Measurements from ENCODE around the gene RIOX2.

The RIOX2 gene

GRCh38 chr3:97895216-97895615 lies 77.0 kb downstream of the RIOX2 start:
- Histone ChIP-seq H3K4me2 (ENCODE audit: low read depth, low read length, poor library complexity, severe bottlenecking) (no peak overlapping the region), H3K79me2 (ENCODE audit: insufficient read depth, low read length) (no peaks in the 10 kb centered on the region), H3K4me3 (ENCODE audit: low read length, poor library complexity, severe bottlenecking) (no peak overlapping the region), H3K4me1 (ENCODE audit: insufficient read depth, low read length, poor library complexity, severe bottlenecking) (no peaks in the 10 kb centered on the region), H3K27me3 (ENCODE audit: insufficient read depth, low read length, poor library complexity, severe bottlenecking) (no peaks in the 10 kb centered on the region), H3F3A (ENCODE audit: low read depth) (no peaks in the 10 kb centered on the region), H3K9ac (ENCODE audit: low read depth, low read length, poor library complexity, severe bottlenecking) (no peak overlapping the region), H4K20me1 (ENCODE audit: insufficient read depth, low read length, poor library complexity, severe bottlenecking) (no peaks in the 10 kb centered on the region), H3K36me3 (ENCODE audit: insufficient read depth, low read length) (no peaks in the 10 kb centered on the region), H3K9me3 (ENCODE audit: insufficient read depth, low read depth, low read length) (no peaks in the 10 kb centered on the region), H3K9me2 (replicated peaks; ENCODE audit: low read depth, low read length) (no peaks in the 10 kb centered on the region), H2AFZ (ENCODE audit: low read length) (no peak overlapping the region)
- TF ChIP-seq CTCF (conservative IDR thresholded peaks at IDR 0.05; ENCODE audit: low read length), result no peak
- no peak for TF ChIP-seq EZH2phosphoT487 (IDR thresholded peaks at IDR 0.05; ENCODE audit: borderline replicate concordance)

- no peak overlapping the region for H2AFZ ChIP-seq (ENCODE audit: low read length)
- TF ChIP-seq EZH2phosphoT487 (IDR thresholded peaks at IDR 0.05; ENCODE audit: borderline replicate concordance) (no peak), CTCF (conservative IDR thresholded peaks at IDR 0.05; ENCODE audit: low read length) (no peak)
- no peaks in the 10 kb centered on the region for H3K27me3 ChIP-seq (ENCODE audit: insufficient read depth, low read length, poor library complexity, severe bottlenecking)
- H3K36me3 ChIP-seq (ENCODE audit: insufficient read depth, low read length), result no peaks in the 10 kb centered on the region; the same call in 1 of the 2 replicates
- no peak overlapping the region for H3K9ac ChIP-seq (ENCODE audit: low read depth, low read length, poor library complexity, severe bottlenecking)
- H3K79me2 ChIP-seq (ENCODE audit: insufficient read depth, low read length), result no peaks in the 10 kb centered on the region
- no peaks in the 10 kb centered on the region for H4K20me1 ChIP-seq (ENCODE audit: insufficient read depth, low read length, poor library complexity, severe bottlenecking)
- H3K9me3 ChIP-seq (ENCODE audit: insufficient read depth, low read depth, low read length), result no peaks in the 10 kb centered on the region
- H3K9me2 ChIP-seq (replicated peaks; ENCODE audit: low read depth, low read length), result no peaks in the 10 kb centered on the region
- H3K4me2 ChIP-seq (ENCODE audit: low read depth, low read length, poor library complexity, severe bottlenecking), result no peak overlapping the region
- no peaks in the 10 kb centered on the region for H3F3A ChIP-seq (ENCODE audit: low read depth)
- H3K4me1 ChIP-seq (ENCODE audit: insufficient read depth, low read length, poor library complexity, severe bottlenecking), result no peaks in the 10 kb centered on the region
- H3K4me3 ChIP-seq (ENCODE audit: low read length, poor library complexity, severe bottlenecking), result no peak overlapping the region
Measured at GRCh38 chr3:97892852-97893251, 79.4 kb downstream of the RIOX2 start.

Data from Loucy (cell line).